ENCODE data around the gene TNIP2. TPM values are rescaled to one million over a fixed set of nuclear protein-coding genes. Genes with fewer than 3 reads are reported as not detected.

Gene TNIP2
- total and polyA plus RNA-seq, 2 of the 13 experiments (the other 11 are each of a cell fraction or from before 2014, with no cell fraction given), result 25.6 to 38.0 TPM

GRCh38 chr4:2755821-2756690, at the start of gene TNIP2 (continued):
- TF ChIP-seq CCDC6 (CRISPR knock-in tag; IDR thresholded peaks at IDR 0.05) (no peak; the same call in none of the 2 replicates), RFX1 (IDR thresholded peaks at IDR 0.05) (no peak), NFAT5 (CRISPR knock-in tag; IDR thresholded peaks at IDR 0.05) (peak; percentile 71; the same call in 1 of the 2 replicates), ATF7-NPFF (CRISPR knock-in tag; IDR thresholded peaks at IDR 0.05; ENCODE audit: low read depth) (peak; percentile 68; the same call in 1 of the 2 replicates), ZNF337 (CRISPR knock-in tag; IDR thresholded peaks at IDR 0.05; ENCODE audit: borderline replicate concordance, low read depth) (no peak), LCORL (IDR thresholded peaks at IDR 0.05) (no peak), LCORL (CRISPR knock-in tag; IDR thresholded peaks at IDR 0.05) (no peak), NCOA5 (CRISPR knock-in tag; IDR thresholded peaks at IDR 0.05) (no peak), KMT2B (CRISPR knock-in tag; IDR thresholded peaks at IDR 0.05) (no peak), PBX2 (CRISPR knock-in tag; IDR thresholded peaks at IDR 0.05) (no peak), ASH2L (IDR thresholded peaks at IDR 0.05; ENCODE audit: insufficient read length, low read depth, low read length) (peak; percentile 35), ETV6 (CRISPR knock-in tag; conservative IDR thresholded peaks at IDR 0.05) (peak; percentile 99), ZBTB49 (CRISPR knock-in tag; IDR thresholded peaks at IDR 0.05; ENCODE audit: borderline replicate concordance) (no peak), MLLT10 (CRISPR knock-in tag; IDR thresholded peaks at IDR 0.05) (no peak), IKZF5 (CRISPR knock-in tag; IDR thresholded peaks at IDR 0.05) (no peak), IKZF4 (CRISPR knock-in tag; IDR thresholded peaks at IDR 0.05; ENCODE audit: borderline replicate concordance, low read depth, not compliant biosample characterization) (peak; percentile 71), MIXL1 (CRISPR knock-in tag; IDR thresholded peaks at IDR 0.05) (no peak), ZNF569 (CRISPR knock-in tag; IDR thresholded peaks at IDR 0.05; ENCODE audit: borderline replicate concordance) (no peak)
